GM12878 (cell line): ENCODE results near the gene RET. TPM values are rescaled to one million over a fixed set of nuclear protein-coding genes. Genes with fewer than 3 reads are reported as not detected.

ENCODE experiments used
- ATAC-seq: fragments of 200-7000 bp; cut with Tn5 transposase; 3 replicates; pipeline ENCODE4 v1.9.1; 2020; ENCODE audit warnings: mild to moderate bottlenecking, moderate library complexity
- BruUV-seq: library from RNA; stranded (reverse); fragments of 400-500 nt; replicated peaks from 2 replicates; lab custom pipeline; 2021; lab: Mats Ljungman, UMichigan
- CTCF ChIA-PET: fragments of 300-600 bp; sonication (Branson Sonifier 250); formaldehyde crosslinking; extraction: SDS; loops from one replicate; lab custom pipeline; 2021; ENCODE audit warnings: inconsistent platforms; lab: Yijun Ruan, JAX
- POLR2A ChIA-PET: fragments of 350-600 bp; formaldehyde crosslinking; extraction: SDS; loops from one replicate; lab custom pipeline; 2021; ENCODE audit warnings: inconsistent platforms; lab: Charles Lee
- RAD21 ChIA-PET: fragments of 300-600 bp; sonication (Branson Sonifier 250); formaldehyde crosslinking; loops from one replicate; lab custom pipeline; 2023; ENCODE audit warnings: antibody characterized with exemption; ENCODE audit not compliant: unreplicated experiment; lab: Charles Lee
- SMC1A ChIA-PET: fragments of 300-600 bp; sonication (Branson Sonifier 250); formaldehyde crosslinking; loops from one replicate; lab custom pipeline; 2023; ENCODE audit not compliant: unreplicated experiment, uncharacterized antibody; lab: Charles Lee
- DNase-seq: peaks from one replicate; pipeline ENCODE4 v3.0.0-alpha.2; 2011; ENCODE audit warnings: low read depth, low spot score
- FAIRE-seq: peaks from 3 replicates; lab custom pipeline; 2011; peaks lifted over from hg19 to GRCh38; lab: Jason Lieb, UNC
- H2AFZ ChIP-seq: 2 replicates; pipeline ENCODE4 v1.6.0; 2011; ENCODE audit warnings: low read depth, low read length, control low read depth; ENCODE audit not compliant: control insufficient read depth
- H3K27ac ChIP-seq: 2 replicates; pipeline ENCODE4 v1.5.1; 2011; ENCODE audit warnings: control low read depth; ENCODE audit not compliant: control insufficient read depth, insufficient read depth
- H3K27me3 ChIP-seq, 2 experiments: replicated peaks in 1 of 2; 2 replicates each; pipeline versions ENCODE4 v1.6.0 to v1.6.1; 2011; ENCODE audit warnings: low read length in 1 of 2; ENCODE audit not compliant: control insufficient read depth in 2 of 2, insufficient read depth in 2 of 2
- H3K36me3 ChIP-seq, 2 experiments: 2 replicates each; pipeline ENCODE4 v1.5.1; 2011; ENCODE audit warnings: low read length in 1 of 2; ENCODE audit not compliant: control insufficient read depth in 2 of 2, insufficient read depth in 2 of 2
- H3K4me1 ChIP-seq: 2 replicates; pipeline ENCODE4 v1.6.1; 2011; ENCODE audit warnings: mild to moderate bottlenecking, low read length, moderate library complexity, mixed read lengths; ENCODE audit not compliant: control insufficient read depth, insufficient read depth
- H3K4me2 ChIP-seq: 2 replicates; pipeline ENCODE4 v1.6.0; 2011; ENCODE audit warnings: control low read depth; ENCODE audit not compliant: control insufficient read depth, insufficient read depth
- H3K4me3 ChIP-seq: fragments of 200-600 bp; sonication (generic); 2 replicates; pipeline ENCODE4 v1.5.1; 2016
- H3K79me2 ChIP-seq: 2 replicates; pipeline ENCODE4 v1.6.0; 2011; ENCODE audit warnings: low read length; ENCODE audit not compliant: control insufficient read depth, insufficient read depth
- H3K9ac ChIP-seq: 2 replicates; pipeline ENCODE4 v1.8.0; 2011; ENCODE audit warnings: low read length, control low read depth, mixed read lengths; ENCODE audit not compliant: control insufficient read depth, insufficient read depth
- H3K9me3 ChIP-seq: replicated peaks from 3 replicates; pipeline ENCODE4 v1.5.1; 2011; ENCODE audit warnings: mild to moderate bottlenecking, low read length; ENCODE audit not compliant: control insufficient read depth, insufficient read depth
- H4K20me1 ChIP-seq: 2 replicates; pipeline ENCODE4 v1.6.0; 2011; ENCODE audit not compliant: control insufficient read depth, insufficient read depth
- ASH2L ChIP-seq: fragments of 300-600, 200-600 bp; sonication (generic); IDR thresholded peaks from 2 replicates; pipeline ENCODE4 v1.6.1; 2017; ENCODE audit warnings: low read depth, mild to moderate bottlenecking, borderline replicate concordance
- BCLAF1 ChIP-seq: fragments of 450-650 bp; IDR thresholded peaks from 2 replicates; pipeline ENCODE4 v1.6.1; 2017; ENCODE audit warnings: antibody characterized with exemption, mild to moderate bottlenecking, moderate library complexity
- CTCF ChIP-seq, 3 experiments: IDR thresholded peaks in 2 of 3; conservative IDR thresholded peaks in 1 of 3; 2 replicates each; pipeline ENCODE4 v1.5.1; 2011; ENCODE audit warnings: low read depth in 3 of 3, low read length in 3 of 3, mild to moderate bottlenecking in 3 of 3, control low read depth in 2 of 3, moderate library complexity in 2 of 3, inconsistent platforms in 1 of 3, mixed read lengths in 1 of 3; ENCODE audit not compliant: control insufficient read depth in 2 of 3, insufficient read depth in 1 of 3; ENCODE audit errors: extremely low read depth in 1 of 3
- MEF2A ChIP-seq: IDR thresholded peaks from 2 replicates; pipeline ENCODE4 v1.6.1; 2011; ENCODE audit warnings: low read depth, mild to moderate bottlenecking, low read length, moderate library complexity; ENCODE audit not compliant: insufficient read depth
- NR2C2 ChIP-seq: IDR thresholded peaks from 2 replicates; pipeline ENCODE4 v1.6.1; 2011; ENCODE audit warnings: borderline replicate concordance, low read depth; ENCODE audit not compliant: control insufficient read depth, insufficient read length
- ZBTB11 ChIP-seq: fragments of 450-650 bp; formaldehyde crosslinking; IDR thresholded peaks from 2 replicates; pipeline ENCODE4 v1.5.0; 2022; ENCODE audit warnings: mild to moderate bottlenecking, missing genetic modification characterization
- ZSCAN29 ChIP-seq: fragments of 450-650 bp; IDR thresholded peaks from 2 replicates; pipeline ENCODE4 v1.6.1; 2017; ENCODE audit warnings: mild to moderate bottlenecking, moderate library complexity
- WGBS: methylation state at CpG from one replicate; pipeline ENCODE4 v1.1.6; 2016; ENCODE audit warnings: low lambda C conversion rate; ENCODE audit not compliant: insufficient replicate concordance, insufficient coverage; ENCODE audit errors: missing lambda C conversion rate; 5-methylcytosine and 5-hydroxymethylcytosine counted together
- in situ Hi-C: fragments of 300-500 bp; cut with MboI; formaldehyde crosslinking; loops from 9 replicates; pipeline ENCODE4 v1.14.3; 2018; ENCODE audit warnings: mixed read lengths
- intact Hi-C: fragments of 100-400 bp; cut with micrococcal nuclease; formaldehyde crosslinking; loops from one replicate; pipeline ENCODE4 v1.14.2; 2022; ENCODE audit not compliant: unreplicated experiment
- polyA plus RNA-seq, 11 experiments: library from polyadenylated mRNA; depleted of rRNA in 4 of 11; unstranded in 6 of 11; stranded (reverse) in 5 of 11; fragments of >200 nt; fragmentation: Nextera tagmentation in 4 of 11; fragmentation: Illumina TruSeq in 1 of 11; extraction: Ambion mirVana in 4 of 11; extraction: Trizol in 1 of 11; gene quantifications; 1 replicate in 1 of 11; 2 replicates in 10 of 11; pipeline versions ENCODE4 v1.2.1 to v1.2.3, GENCODE V29; 2011 to 2016; ENCODE audit warnings: inconsistent platforms in 2 of 11, missing spikeins in 2 of 11, low read depth in 1 of 11
- total RNA-seq, 4 experiments: library from RNA; depleted of rRNA in 3 of 4; stranded (reverse); fragments of >200 nt in 3 of 4; fragmentation: Illumina TruSeq in 1 of 4; extraction: Trizol in 1 of 4; gene quantifications; 2 replicates each; pipeline versions ENCODE4 v1.2.1 to v1.2.3, GENCODE V29; 2013 to 2021

The RET gene
- total and polyA plus RNA-seq, 10 of the 15 experiments (the other 5 are each of a cell fraction or from before 2014, with no cell fraction given) = not detected

- TF ChIP-seq BCLAF1 (no peak), ZSCAN29 (no peak), NR2C2 (no peak)
These were observed 23.5 kb downstream of the RET start (continued) for GRCh38 chr10:43100366-43100765.

GRCh38 chr10:43102063-43102828 is 25.4 kb downstream of the RET start:
- no peak for ATAC-seq
- WGBS = 46% methylated on average over 19 of the region's 19 CpGs
- TF ChIP-seq NR2C2 = no peak
- no peak for TF ChIP-seq ASH2L
- no peak for TF ChIP-seq CTCF (IDR thresholded peaks at IDR 0.05 in 2 of 3, conservative IDR thresholded peaks at IDR 0.05 in 1 of 3; ENCODE audit: control insufficient read depth in 2 of 3, extremely low read depth in 1 of 3, insufficient read depth in 1 of 3, low read depth in 3 of 3, low read length in 3 of 3)
- TF ChIP-seq ZBTB11 = no peak
- TF ChIP-seq MEF2A = no peak

More at GRCh38 chr10:43102063-43102828, 25.4 kb downstream of the RET start:
- no peaks in the 10 kb centered on the region for H3K36me3 ChIP-seq
- intact Hi-C loops (loop anchor here (10.0 kb wide), 1 partner anchor 307 kb away; no protein-coding TSS in a partner anchor), in situ Hi-C loops (loop anchor here (25.0 kb wide), 2 partner anchors 90 to 915 kb away; no protein-coding TSS in a partner anchor)
- H3K79me2 ChIP-seq = no peaks in the 10 kb centered on the region
- BruUV-seq = no TSS peak
- H3K4me1 ChIP-seq = peaks cover 8% of the 10 kb centered on the region
- H3K27ac ChIP-seq = no peak overlapping the region
- no peak overlapping the region for H3K4me2 ChIP-seq
- ChIA-PET POLR2A (no interaction called here), RAD21 (no interaction called here), CTCF (no interaction called here), SMC1A (no interaction called here)
- H3K27me3 ChIP-seq = peaks cover 4 to 5% of the 10 kb centered on the region in 2 experiments; a peak in 3 of 4 replicates
- DNase-seq (no peak), FAIRE-seq (no peak)
- no peak overlapping the region for H2AFZ ChIP-seq
- H4K20me1 ChIP-seq = no peaks in the 10 kb centered on the region; the same call in 1 of the 2 replicates
- H3K4me3 ChIP-seq = no peak overlapping the region
- H3K9ac ChIP-seq = no peak overlapping the region
- no peaks in the 10 kb centered on the region for H3K9me3 ChIP-seq
